DMS53 treated with DMSO at 0.1 percent for 48 hours (cell line): Measurements from ENCODE around the gene FBLN1.
"Not testable (repeated sequence)": the region's sequence is repeated elsewhere in the genome, so short reads cannot be mapped to it uniquely, and the experiment has no call there.

Experiments used
- DNase-seq: peaks from one replicate; lab custom pipeline; 2025; ENCODE audit not compliant: unreplicated experiment; lab: John Stamatoyannopoulos, UW

Gene FBLN1, protein sequence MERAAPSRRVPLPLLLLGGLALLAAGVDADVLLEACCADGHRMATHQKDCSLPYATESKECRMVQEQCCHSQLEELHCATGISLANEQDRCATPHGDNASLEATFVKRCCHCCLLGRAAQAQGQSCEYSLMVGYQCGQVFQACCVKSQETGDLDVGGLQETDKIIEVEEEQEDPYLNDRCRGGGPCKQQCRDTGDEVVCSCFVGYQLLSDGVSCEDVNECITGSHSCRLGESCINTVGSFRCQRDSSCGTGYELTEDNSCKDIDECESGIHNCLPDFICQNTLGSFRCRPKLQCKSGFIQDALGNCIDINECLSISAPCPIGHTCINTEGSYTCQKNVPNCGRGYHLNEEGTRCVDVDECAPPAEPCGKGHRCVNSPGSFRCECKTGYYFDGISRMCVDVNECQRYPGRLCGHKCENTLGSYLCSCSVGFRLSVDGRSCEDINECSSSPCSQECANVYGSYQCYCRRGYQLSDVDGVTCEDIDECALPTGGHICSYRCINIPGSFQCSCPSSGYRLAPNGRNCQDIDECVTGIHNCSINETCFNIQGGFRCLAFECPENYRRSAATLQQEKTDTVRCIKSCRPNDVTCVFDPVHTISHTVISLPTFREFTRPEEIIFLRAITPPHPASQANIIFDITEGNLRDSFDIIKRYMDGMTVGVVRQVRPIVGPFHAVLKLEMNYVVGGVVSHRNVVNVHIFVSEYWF

DNA sequence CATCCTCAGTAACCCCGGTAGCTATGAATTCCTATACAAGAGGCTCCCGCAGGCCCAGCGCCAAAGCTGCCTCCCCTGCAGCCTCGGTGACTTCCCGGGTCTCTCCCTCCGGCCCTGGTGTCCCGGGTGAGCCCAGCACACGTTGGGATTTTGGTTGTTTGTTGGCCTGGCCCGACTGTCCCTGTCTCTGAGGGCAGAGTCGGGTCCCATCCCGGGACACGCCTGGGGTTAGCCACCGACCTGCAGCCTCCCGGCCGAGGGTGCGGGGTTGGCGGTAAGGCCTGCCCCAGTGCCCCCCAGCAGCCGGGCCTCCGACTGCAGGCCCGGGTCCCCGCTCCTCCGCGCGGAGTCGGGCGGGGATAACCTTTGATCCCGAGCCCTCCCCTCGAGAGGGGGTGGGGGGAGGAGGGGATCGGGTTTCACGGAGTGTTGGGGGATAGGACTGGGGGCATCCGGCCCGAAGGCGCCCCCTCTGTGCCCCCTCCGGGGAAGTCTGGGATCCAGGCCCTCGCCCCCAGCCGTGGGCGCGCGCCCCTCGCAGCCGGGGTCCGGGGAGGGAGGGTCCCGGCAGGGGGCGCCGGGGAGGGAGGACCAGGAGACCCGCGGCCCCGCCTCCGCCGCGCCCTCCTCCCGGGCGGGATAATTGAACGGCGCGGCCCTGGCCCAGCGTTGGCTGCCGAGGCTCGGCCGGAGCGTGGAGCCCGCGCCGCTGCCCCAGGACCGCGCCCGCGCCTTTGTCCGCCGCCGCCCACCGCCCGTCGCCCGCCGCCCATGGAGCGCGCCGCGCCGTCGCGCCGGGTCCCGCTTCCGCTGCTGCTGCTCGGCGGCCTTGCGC is at the start of gene FBLN1:
FBLN1 (plus strand) TSS at position 669 of the 835 bp plus-strand sequence; CDS start at position 772, 103 bp downstream.
- DNase-seq, result no peak

DNA sequence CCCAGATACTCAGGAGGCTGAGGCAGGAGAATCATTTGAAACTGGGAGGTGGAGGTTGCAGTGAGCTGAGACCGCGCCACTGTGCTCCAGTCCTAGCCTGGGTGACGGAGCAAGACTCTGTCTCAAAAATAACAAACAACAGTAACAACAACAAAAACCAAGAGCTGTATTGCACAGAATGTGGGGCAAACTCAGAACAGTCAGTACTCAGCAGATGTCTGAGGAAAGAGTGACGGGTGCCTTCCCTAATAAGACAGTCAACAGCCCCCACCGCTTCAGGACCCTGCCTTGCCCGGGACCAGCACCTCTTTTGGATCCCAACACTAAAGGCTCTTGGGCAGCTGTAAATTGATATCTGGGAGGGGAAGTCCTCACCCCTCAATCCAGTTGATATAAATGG is 48.9 kb upstream of the FBLN1 start:
- DNase-seq, result no peak

DNA sequence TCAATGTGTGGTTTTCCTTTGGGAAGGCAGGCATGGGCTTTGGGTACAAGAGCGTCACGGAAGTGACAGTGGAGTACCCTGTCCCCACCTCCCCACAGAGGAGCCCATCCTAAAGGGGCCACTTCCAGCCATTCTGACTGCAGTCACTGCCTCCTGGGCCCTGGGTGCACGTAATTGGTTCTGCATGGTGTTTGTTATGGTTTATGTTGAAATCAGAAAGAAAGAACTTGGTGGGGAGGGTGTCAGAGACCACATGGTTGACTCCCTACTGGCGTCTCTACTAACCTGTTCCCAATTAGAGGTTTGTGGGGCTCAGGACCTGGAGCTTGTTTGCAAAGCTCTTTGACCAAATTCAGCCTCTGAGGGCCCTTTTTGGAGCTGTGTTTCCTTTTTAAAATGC is 48.4 kb upstream of the FBLN1 start:
- no peak for DNase-seq

DNA sequence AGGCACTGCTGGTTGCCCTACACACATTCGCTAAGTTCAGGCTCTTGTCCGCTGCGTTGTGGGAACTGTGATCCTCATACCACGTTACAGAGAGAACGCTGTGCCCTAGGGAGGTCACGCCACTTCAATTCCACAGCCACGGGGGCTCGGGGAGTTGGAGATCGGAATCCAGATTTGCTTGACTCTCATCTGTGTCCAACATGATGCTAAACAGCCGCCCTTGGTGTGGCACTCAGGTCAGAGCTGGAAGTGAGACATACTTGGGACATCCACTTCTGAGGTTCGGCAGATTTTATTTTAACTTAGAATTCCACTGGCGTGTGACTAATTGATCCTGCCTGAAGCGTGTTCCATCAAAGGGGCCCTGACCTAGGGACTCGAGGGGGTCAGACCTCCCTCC is 47.5 kb upstream of the FBLN1 start:
- DNase-seq, result no peak

DNA sequence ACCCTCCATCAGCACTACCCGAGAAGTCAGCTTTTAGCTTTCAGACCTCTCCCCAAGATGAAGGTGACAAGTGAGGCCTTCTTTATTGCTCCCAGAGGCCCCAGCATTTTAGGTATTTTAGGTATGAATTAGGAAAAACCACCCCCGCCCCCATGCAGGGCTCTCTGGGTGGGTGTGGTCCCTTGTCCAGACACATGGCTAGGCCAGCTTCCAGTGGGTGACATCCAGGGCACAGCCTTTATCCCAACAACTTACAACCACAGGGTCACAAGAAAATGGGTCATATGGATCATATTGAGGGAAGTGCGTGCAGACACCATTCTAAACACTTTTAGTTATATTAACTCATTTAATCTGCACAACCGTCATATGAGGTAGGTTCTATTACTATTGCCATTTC is 47.1 kb upstream of the FBLN1 start:
- DNase-seq, result no peak

DNA sequence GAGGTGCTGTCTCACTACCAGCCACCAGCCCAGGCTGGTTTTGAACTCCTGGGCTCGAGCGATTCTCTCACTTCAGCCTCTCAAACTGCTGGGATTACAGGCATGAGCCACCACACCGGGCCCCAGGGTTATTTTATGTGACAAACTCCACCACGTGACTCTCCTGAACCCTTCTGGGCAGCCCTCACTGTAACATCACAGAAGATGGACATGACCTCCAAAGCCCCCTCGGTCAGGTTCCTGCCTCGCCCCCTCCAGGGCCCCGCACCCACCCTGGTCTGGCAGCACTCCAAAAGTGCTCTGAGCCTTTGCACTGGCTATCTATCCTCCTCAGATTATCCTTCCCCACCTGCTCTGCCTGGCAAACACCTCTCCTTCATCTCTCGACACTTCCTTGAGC is 45.9 kb upstream of the FBLN1 start:
- no peak for DNase-seq

DNA sequence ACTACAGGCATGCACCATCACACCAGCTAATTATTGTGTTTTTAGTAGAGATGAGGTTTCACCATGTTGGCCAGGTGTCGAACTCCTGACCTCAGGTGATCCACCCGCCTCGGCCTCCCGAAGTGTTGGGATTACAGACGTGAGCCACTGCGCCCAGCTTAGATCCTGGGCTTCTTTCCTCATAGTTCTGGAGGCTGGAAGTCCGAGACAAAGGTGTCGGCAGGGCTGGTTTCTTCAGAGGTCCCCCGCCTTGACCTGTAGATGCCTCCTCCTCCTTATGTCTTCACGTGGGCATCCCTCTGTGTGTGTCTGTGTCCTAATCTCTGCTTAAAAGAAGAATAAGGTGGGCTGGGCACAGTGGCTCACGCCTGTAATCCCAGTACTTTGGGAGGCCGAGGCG is 44.2 kb upstream of the FBLN1 start:
- DNase-seq, result no peak

DNA sequence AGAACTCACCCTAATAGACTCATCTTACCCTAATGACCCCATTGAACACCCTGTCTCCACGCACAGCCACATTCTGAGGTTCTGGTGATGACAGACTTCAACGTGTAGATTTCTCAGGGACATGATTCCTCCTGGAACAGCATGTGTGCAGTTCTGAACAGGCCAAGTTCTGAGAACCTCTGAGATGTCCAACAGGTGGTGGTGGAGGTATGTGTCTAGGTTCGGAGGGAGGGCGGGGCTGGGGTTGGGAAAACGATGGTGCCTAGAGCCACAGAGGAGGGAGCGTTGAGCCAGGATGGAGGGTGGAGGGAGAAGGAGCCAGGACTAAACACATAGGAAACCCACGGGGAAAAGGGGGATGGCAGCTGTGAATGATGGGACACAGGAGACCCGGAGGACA is 43.4 kb upstream of the FBLN1 start:
- no peak for DNase-seq

DNA sequence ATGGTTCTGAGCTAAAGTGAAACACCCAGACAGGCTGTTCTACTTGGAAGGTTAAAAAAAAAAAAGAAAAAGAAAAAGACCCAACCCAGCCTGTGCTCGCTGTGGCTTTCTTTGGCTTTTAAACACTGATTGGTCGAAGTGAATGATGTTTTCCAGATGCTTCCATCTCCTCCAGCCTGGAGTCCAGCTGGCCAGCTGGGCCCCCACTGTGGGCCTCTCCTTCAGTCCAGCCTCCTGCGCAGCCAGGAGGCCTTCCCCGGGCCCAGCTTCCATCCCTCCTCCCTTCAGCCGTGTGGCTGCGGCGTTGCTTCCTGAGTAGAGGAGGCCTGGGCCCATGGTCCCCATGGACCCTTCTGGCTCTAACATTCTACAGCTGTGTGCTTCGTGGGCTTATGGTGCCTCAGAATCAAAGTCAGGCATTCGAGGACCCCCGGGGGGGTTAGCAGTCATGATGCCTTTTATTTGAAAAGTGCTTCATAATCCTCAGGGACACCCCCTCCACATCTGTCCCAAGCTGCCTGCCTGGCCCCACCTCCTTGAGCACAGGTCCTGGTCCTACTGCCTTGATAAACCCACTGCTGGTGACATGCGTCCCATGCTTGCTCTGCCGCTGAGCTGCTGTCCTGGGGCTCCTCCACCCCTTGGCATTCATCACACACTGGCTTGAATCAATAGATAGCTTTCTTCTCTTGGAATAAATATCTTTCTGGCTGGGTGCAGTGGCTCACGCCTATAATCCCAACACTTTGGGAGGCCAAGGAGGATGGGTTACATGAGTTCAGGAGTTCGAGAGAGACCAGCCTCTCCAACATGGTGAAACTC is 42.2 kb upstream of the FBLN1 start:
- DNase-seq, result no peak

DNA sequence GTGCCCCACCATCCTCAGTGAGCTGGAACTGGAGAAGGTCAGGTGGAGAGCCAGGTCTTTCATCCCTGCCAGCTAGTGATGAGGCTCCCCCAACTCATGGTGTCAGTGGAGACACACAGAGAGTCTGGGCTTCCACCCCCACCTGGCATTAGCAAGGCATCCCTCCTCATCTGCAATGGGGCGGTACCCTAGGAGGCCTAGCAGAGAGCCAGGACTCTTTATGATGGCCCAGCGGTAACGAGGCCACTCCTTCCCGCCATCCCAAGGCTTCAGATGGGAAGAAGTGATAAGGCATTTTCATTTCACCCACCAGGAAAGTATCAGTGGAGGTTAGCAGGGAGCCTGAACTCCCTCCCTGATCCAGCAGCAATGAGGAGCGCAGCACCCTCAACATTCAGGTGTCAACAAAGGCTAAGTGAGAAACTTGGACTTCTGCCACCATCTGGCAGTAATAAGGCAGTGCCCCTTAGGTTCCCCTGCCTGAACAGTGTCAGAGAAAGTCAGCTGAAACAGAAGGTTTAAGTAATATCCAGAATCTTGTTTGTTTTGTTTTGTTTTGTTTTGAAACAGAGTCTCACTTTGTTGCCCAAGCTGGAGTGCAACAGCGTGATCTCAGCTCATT is 40.5 kb upstream of the FBLN1 start:
- no peak for DNase-seq

DNA sequence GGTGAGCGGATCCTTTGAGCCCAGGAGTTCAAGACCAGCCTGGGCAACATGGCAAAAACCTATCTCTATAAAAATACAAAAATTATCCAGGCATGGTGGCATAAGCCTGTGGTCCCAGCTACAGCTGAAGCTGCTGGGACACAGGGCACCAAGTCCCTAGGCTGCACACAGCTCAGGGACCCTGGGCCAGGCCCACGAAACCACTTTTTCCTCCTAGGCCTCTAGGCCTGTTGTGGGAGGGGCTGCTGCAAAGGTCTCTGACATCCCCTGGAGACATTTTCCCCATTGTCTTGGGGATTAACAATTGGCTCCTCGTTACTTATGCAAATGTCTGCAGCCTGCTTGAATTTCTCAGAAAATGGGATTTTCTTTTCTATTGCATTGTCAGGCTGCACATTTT is 39.0 kb upstream of the FBLN1 start:
- not testable (repeated sequence) for DNase-seq

DNA sequence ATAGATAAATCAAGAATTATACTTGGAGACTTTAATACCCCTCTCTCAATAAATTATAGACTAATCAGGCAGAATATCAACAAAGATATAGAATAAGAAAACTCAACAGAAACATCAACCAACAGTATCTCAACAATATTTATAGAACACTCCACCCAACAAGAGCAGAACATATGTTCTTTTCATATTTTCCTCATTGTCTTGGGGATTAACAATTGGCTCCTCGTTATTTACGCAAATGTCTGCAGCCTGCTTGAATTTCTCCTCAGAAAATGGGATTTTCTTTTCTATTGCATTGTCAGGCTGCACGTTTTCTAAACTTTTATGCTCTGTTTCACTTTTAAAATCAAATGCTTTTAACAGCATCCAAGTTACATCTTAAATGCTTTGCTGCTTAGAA is 37.0 kb upstream of the FBLN1 start:
- no peak for DNase-seq

DNA sequence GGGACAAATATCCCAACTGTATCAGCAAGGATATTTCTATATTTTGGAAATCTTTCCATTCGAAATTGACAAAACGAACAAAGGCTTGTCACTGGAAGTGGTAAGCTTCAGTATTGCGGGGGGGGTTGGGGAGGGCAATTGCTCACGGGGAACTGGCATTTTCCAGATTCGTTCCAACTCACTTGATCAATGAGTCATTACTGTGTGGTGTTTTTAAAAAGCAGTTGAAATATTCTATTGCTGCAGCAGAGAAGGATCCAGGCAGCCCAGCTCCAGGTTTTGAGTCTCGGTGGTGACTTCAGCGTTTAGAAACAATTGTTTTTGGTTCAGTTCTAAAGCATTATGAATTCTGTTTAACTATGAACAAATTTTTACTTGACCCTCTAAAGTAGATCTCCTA is 33.8 kb upstream of the FBLN1 start:
- no peak for DNase-seq

DNA sequence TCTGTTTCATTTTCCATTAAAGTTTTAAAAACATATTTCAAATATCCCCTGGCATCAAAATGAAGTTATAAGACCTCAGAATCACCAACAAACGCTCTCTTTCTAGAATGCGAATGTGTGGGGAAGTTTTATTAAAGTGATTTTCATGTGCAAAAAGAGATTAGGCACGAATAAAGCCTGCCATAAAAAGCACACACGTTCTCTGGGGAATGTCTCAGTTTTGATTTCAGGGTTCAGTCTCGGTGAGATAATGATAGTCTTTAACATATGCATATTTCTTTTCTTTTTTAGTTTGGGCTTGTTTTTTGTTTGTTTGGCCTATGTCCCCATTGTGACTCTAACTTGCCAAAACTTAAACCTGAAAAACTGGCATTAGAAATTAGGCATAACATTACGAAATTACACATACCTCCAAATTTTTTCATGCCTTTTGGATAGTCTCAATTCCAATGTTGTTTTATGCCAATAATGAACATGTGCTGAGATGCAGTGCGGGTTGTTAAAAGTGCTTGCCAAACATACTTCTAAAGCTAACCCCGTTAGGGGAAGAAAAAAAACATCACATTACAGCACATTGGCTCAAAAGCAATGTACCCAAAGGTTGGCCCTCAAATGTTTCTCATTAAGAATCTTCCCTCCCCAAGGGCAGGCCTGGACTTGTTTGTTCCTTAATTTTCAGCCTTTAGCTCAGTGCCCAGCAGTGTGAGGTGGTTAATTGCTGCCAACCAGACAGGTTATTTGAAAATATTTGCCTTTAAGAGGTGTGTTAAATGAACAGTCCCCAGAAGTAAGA is 33.2 kb upstream of the FBLN1 start:
- no peak for DNase-seq

DNA sequence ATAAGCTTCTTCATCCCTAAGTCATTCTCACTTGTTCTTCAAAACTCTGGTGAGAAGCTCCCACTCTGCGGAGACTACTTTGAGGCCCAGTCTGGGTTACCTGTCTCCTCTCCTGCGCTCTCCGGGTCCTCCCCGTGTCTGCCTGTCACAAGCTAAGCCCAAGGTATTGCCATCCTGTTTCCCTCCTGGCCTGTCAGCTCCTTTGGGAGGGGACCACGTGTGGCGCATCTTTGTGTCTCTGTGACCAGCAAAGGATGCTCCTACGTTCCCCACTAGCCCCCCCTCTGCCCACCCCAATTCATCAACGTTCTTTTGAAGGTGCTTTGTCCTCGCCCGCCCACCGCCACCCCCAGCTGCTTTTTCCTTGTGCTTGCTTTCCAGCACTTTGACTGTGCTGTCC is 31.8 kb upstream of the FBLN1 start:
- no peak for DNase-seq

DNA sequence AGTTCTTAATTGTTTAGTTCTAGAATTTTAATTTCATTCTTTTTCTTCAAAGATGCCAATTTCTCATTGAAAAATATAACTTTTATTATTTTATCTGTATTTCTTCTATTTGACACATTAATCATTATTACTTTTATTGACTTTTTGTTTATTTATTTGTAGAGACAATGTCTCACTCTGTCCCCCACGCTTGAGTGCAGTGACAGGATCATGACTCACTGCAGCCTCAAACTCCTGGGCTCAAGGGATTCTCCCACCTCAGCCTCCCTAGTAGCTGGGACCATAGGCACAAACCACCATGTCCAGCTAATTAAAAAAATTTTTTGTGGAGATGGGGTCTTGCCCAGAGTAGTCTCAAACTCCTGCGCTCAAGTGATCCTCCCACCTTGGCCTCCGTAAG is 30.3 kb upstream of the FBLN1 start:
- no peak for DNase-seq

DNA sequence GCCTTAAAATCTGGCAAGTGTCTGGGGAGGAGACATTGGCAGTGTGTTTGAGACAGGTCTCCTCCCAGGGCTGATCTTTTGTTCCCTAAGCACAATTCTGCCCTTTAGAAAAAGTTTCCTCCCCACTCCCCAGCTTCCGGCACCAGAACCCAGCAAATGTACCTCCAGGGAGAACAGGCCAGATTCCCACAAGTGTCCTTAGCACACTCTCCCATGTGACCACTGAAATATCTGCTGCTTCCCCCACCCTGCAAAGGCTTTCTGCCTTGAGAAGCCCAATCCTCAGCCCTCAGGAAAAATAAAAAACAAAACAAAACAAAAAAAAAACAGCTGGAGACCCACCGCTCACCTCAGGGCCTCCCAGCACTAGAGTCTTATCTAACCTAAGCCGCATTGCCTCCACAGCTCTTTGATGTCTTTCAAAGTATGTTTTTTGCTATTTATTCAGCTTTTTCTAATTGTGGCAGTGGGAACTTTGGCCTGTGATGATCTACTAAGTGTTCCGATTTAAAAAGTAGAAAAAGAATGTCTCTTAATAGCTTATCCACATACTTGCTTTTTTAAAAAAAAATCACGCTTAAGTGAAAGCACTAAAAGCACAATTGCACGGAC is 29.0 kb upstream of the FBLN1 start:
- no peak for DNase-seq

DNA sequence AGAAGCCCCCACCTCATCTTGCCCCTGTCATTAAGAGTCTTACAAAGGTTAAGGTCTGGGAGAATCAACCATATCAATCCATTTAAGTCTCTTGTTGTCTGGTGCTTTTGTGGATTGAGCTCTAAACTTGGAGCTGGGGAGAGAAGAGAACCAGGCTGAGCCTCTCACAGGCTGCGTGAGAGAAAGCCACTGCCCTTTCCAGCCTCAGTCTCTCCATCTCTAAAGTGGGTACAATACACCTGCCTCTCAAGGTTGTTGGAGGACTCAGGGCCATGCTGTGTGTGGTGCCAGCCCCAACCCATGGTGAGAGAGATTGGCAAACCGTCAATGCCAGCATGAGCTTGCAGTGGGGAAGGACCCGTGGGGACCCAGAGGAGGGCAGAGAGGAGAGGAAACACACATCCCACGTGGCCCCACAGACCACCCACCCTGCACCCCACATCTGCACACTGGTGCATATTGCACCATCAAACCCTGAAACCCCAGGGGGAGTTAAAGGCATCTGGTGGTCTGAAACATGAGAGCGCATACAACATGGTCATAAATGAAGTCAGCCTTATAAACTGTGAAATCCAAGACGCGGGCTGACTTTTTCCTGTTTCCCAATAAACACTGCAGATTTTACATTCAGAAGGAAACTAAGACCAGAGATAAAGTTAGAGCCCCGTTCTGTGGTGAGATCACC is 27.5 kb upstream of the FBLN1 start:
- DNase-seq, result no peak
